Thyroid gland (tissue), 4 donors: Measurements from ENCODE around the gene POLR3H.

Experiments used
- CTCF ChIP-seq, 6 experiments: fragments of 200-600 bp in 3 of 6; fragments of 450-650 bp in 3 of 6; sonication (generic) in 3 of 6; IDR thresholded peaks; one replicate each; pipeline ENCODE4 v1.5.1; 2016 to 2019; ENCODE audit warnings: antibody characterized with exemption in 6 of 6, mild to moderate bottlenecking in 2 of 6, inconsistent platforms in 1 of 6, moderate library complexity in 1 of 6
- POLR2A ChIP-seq, 2 donors: fragments of 450-650 bp; IDR thresholded peaks; one replicate each; pipeline ENCODE4 v1.6.1; 2017; ENCODE audit warnings: antibody characterized with exemption in 2 of 2, mild to moderate bottlenecking in 2 of 2, moderate library complexity in 1 of 2

GRCh38 chr22:41567512-41567768 lies 23.2 kb upstream of the POLR3H start:
- no peak for TF ChIP-seq CTCF (IDR thresholded peaks at IDR 0.05)
- no peak for TF ChIP-seq POLR2A (IDR thresholded peaks at IDR 0.05)
